HFF-Myc (cell line): Measurements from ENCODE around the gene ERCC6L2.
A peak's percentile ranks its signal among the peaks of the same experiment; 100 is the strongest.

Experiments
- DNase-seq: peaks from one replicate; pipeline ENCODE4 v3.0.0-alpha.2; 2011; ENCODE audit warnings: low read depth; ENCODE audit errors: extremely low read depth
- H3K4me3 ChIP-seq: replicated peaks from 2 replicates; pipeline ENCODE4 v1.5.1; 2011; ENCODE audit warnings: low read depth, mild to moderate bottlenecking, control low read depth, low read length
- CTCF ChIP-seq: IDR thresholded peaks from 2 replicates; pipeline ENCODE4 v1.5.1; 2012; ENCODE audit warnings: mild to moderate bottlenecking, low read depth, low read length, control low read depth; ENCODE audit errors: missing control alignments

Gene ERCC6L2

GRCh38 chr9:95891067-95891671 lies 15.7 kb downstream of the ERCC6L2 start:
- H3K4me3 ChIP-seq: no peak overlapping the region
- no peak for DNase-seq
- TF ChIP-seq CTCF: no peak

GRCh38 chr9:95892690-95893089 lies 17.2 kb downstream of the ERCC6L2 start:
- TF ChIP-seq CTCF: no peak
- H3K4me3 ChIP-seq: no peak overlapping the region
- DNase-seq: no peak

GRCh38 chr9:95896580-95896979 lies 21.1 kb downstream of the ERCC6L2 start:
- no peak overlapping the region for H3K4me3 ChIP-seq
- no peak for TF ChIP-seq CTCF
- DNase-seq: no peak

- no peak overlapping the region for H3K4me3 ChIP-seq
- no peak for DNase-seq
- TF ChIP-seq CTCF: no peak
Measured at GRCh38 chr9:95901506-95901905, 26.0 kb downstream of the ERCC6L2 start.

- no peak for TF ChIP-seq CTCF
- DNase-seq: no peak
- H3K4me3 ChIP-seq: no peak overlapping the region
Measured at GRCh38 chr9:95903398-95903797, 27.9 kb downstream of the ERCC6L2 start.

GRCh38 chr9:95907794-95908193 lies 32.3 kb downstream of the ERCC6L2 start:
- TF ChIP-seq CTCF: peak; percentile 17
- no peak for DNase-seq

More at GRCh38 chr9:95907794-95908193, 32.3 kb downstream of the ERCC6L2 start:
- H3K4me3 ChIP-seq: no peak overlapping the region
